Activated CD4-positive, alpha-beta T cell treated with anti-CD3 and anti-CD28 coated beads, Interleukin-2, amount 10 ng/mL, durations not matched to agents 24 days and 14 days (primary cell): Measurements from ENCODE around the gene SLC35G3. TPM values are rescaled to one million over a fixed set of nuclear protein-coding genes. Genes with fewer than 3 reads are reported as not detected.
"Not testable (repeated sequence)": the region's sequence is repeated elsewhere in the genome, so short reads cannot be mapped to it uniquely, and the experiment has no call there.

Experiments
- DNase-seq: peaks from one replicate; pipeline ENCODE4 v3.0.0; 2022
- H3K27ac Mint-ChIP-seq: one replicate; pipeline ENCODE4 v1.8.0; 2022; ENCODE audit warnings: mild to moderate bottlenecking, mixed read lengths
- H3K27me3 Mint-ChIP-seq: one replicate; pipeline ENCODE4 v1.8.0; 2022; ENCODE audit warnings: mixed read lengths
- H3K36me3 Mint-ChIP-seq: one replicate; pipeline ENCODE4 v1.8.0; 2022; ENCODE audit warnings: low read depth, mild to moderate bottlenecking, mixed read lengths
- H3K4me1 Mint-ChIP-seq: one replicate; pipeline ENCODE4 v1.8.0; 2021; ENCODE audit warnings: mixed read lengths
- H3K4me3 Mint-ChIP-seq: one replicate; pipeline ENCODE4 v1.8.0; 2022; ENCODE audit warnings: mild to moderate bottlenecking, moderate library complexity, mixed read lengths
- H3K9me3 Mint-ChIP-seq: one replicate; pipeline ENCODE4 v1.8.0; 2021; ENCODE audit warnings: mixed read lengths
- intact Hi-C: fragments of 100-400 bp; cut with micrococcal nuclease; formaldehyde crosslinking; loops from one replicate; pipeline ENCODE4 v1.15.1; 2023
- total RNA-seq: library from RNA; stranded (reverse); gene quantifications from 2 replicates; pipeline ENCODE4 v1.2.3, GENCODE V29; 2022

SLC35G3 gene
- 0.09 TPM in 1 of 2 replicates, not detected in the other for total RNA-seq

GRCh38 chr17:35194001-35194400 is at the start of gene SLC35G3:
SLC35G3 (minus strand) TSS chr17:35194393; CDS start chr17:35194307, 86 bp downstream.
- H3K27ac Mint-ChIP-seq, H3K36me3 Mint-ChIP-seq, intact Hi-C loops: not testable (repeated sequence)

GRCh38 chr17:35243561-35244340 is 49.6 kb upstream of the SLC35G3 start:
- H3K27me3 Mint-ChIP-seq: no peaks in the 10 kb centered on the region
- H3K27ac Mint-ChIP-seq: peak overlapping the region; percentile 94
- H3K4me3 Mint-ChIP-seq: peak overlapping the region; percentile 93
- peak; percentile 84 for DNase-seq
- H3K4me1 Mint-ChIP-seq: peaks cover 69% of the 10 kb centered on the region
- intact Hi-C loops: loop anchor here (1.0 to 10.0 kb wide), 10 partner anchors 69 to 561 kb away; partner anchors contain the start of genes AP2B1, CCT6B, LIG3 and NLE1
- H3K9me3 Mint-ChIP-seq: no peaks in the 10 kb centered on the region
- peaks cover 34% of the 10 kb centered on the region for H3K36me3 Mint-ChIP-seq

More at GRCh38 chr17:35194001-35194400, at the start of gene SLC35G3:
- peak; percentile 43 for DNase-seq
- not testable (repeated sequence) for H3K4me3 Mint-ChIP-seq, H3K9me3 Mint-ChIP-seq, H3K27me3 Mint-ChIP-seq
- peaks cover 15% of the 10 kb centered on the region for H3K4me1 Mint-ChIP-seq

- peaks cover 28% of the 10 kb centered on the region for H3K36me3 Mint-ChIP-seq
Observed at GRCh38 chr17:35242805-35243560, 48.8 kb upstream of the SLC35G3 start, which contains the start of gene SLFN5. SLFN5 (plus strand) TSS chr17:35243072; CDS start chr17:35258691, 15,619 bp downstream.

GRCh38 chr17:35242158-35242804 is 48.1 kb upstream of the SLC35G3 start:
- H3K4me3 Mint-ChIP-seq: peak overlapping the region; percentile 93
- intact Hi-C loops: loop anchor here (1.0 to 10.0 kb wide), 9 partner anchors 28 to 563 kb away; partner anchors contain the start of genes CCT6B, LIG3, SLFN11 and SLFN12L
- H3K27me3 Mint-ChIP-seq: no peaks in the 10 kb centered on the region
- DNase-seq: peak; percentile 96
- peaks cover 71% of the 10 kb centered on the region for H3K4me1 Mint-ChIP-seq
- H3K27ac Mint-ChIP-seq: peak overlapping the region; percentile 95
- H3K9me3 Mint-ChIP-seq: peaks cover 6% of the 10 kb centered on the region
- H3K36me3 Mint-ChIP-seq: peaks cover 25% of the 10 kb centered on the region

More at GRCh38 chr17:35242805-35243560, 48.8 kb upstream of the SLC35G3 start, which contains the start of gene SLFN5:
- intact Hi-C loops: loop anchor here (1.0 to 10.0 kb wide), 10 partner anchors 29 to 562 kb away; partner anchors contain the start of genes CCT6B, LIG3, NLE1 and SLFN11
- H3K9me3 Mint-ChIP-seq: no peaks in the 10 kb centered on the region
- H3K4me1 Mint-ChIP-seq: peaks cover 71% of the 10 kb centered on the region
- peak within 1 kb of the TSS; percentile 93 for H3K4me3 Mint-ChIP-seq
- peak; percentile 98 for DNase-seq
- H3K27ac Mint-ChIP-seq: peak within 1 kb of the TSS; percentile 95
- no peaks in the 10 kb centered on the region for H3K27me3 Mint-ChIP-seq

- Mint-ChIP-seq H3K36me3 (peaks cover 26% of the 10 kb centered on the region), H3K27me3 (no peaks in the 10 kb centered on the region), H3K9me3 (peaks cover 11% of the 10 kb centered on the region), H3K4me3 (peak overlapping the region; percentile 93), H3K4me1 (peaks cover 72% of the 10 kb centered on the region), H3K27ac (peak overlapping the region; percentile 95)
- peak; percentile 79 for DNase-seq
- intact Hi-C loops: loop anchor here (5.0 to 10.0 kb wide), 4 partner anchors 69 to 563 kb away; partner anchors contain the start of genes LIG3 and TAF15
Observed at GRCh38 chr17:35241520-35241919, 47.3 kb upstream of the SLC35G3 start.

- Mint-ChIP-seq H3K36me3 (peaks cover 26% of the 10 kb centered on the region), H3K4me3 (peak overlapping the region; percentile 93), H3K27me3 (no peaks in the 10 kb centered on the region), H3K27ac (peak overlapping the region; percentile 54), H3K9me3 (peaks cover 11% of the 10 kb centered on the region), H3K4me1 (peaks cover 73% of the 10 kb centered on the region)
- no peak for DNase-seq
- intact Hi-C loops: loop anchor here (5.0 to 10.0 kb wide), 4 partner anchors 69 to 564 kb away; partner anchors contain the start of genes LIG3 and TAF15
Observed at GRCh38 chr17:35240861-35241260, 46.7 kb upstream of the SLC35G3 start.

GRCh38 chr17:35239823-35240222 is 45.6 kb upstream of the SLC35G3 start:
- no peak for DNase-seq
- peaks cover 24% of the 10 kb centered on the region for H3K36me3 Mint-ChIP-seq
- H3K9me3 Mint-ChIP-seq: peaks cover 11% of the 10 kb centered on the region
- intact Hi-C loops: loop anchor here (5.0 to 10.0 kb wide), 4 partner anchors 68 to 565 kb away; partner anchors contain the start of genes LIG3 and TAF15
- H3K4me1 Mint-ChIP-seq: peaks cover 74% of the 10 kb centered on the region
- H3K27ac Mint-ChIP-seq: peak overlapping the region; percentile 66
- H3K27me3 Mint-ChIP-seq: no peaks in the 10 kb centered on the region
- H3K4me3 Mint-ChIP-seq: peak overlapping the region; percentile 93

- H3K27me3 Mint-ChIP-seq: no peaks in the 10 kb centered on the region
- DNase-seq: peak; percentile 72
- peak overlapping the region; percentile 93 for H3K4me3 Mint-ChIP-seq
- peaks cover 21% of the 10 kb centered on the region for H3K36me3 Mint-ChIP-seq
- peaks cover 11% of the 10 kb centered on the region for H3K9me3 Mint-ChIP-seq
- peaks cover 64% of the 10 kb centered on the region for H3K4me1 Mint-ChIP-seq
- peak overlapping the region; percentile 84 for H3K27ac Mint-ChIP-seq
- intact Hi-C loops: loop anchor here (1.0 kb wide), 1 partner anchor 25 kb away; no protein-coding TSS in a partner anchor
Observed at GRCh38 chr17:35238821-35239220, 44.6 kb upstream of the SLC35G3 start.

- no peak for DNase-seq
- Mint-ChIP-seq H3K36me3 (peaks cover 22% of the 10 kb centered on the region), H3K9me3 (peaks cover 11% of the 10 kb centered on the region), H3K4me3 (no peak overlapping the region), H3K27me3 (no peaks in the 10 kb centered on the region), H3K27ac (no peak overlapping the region), H3K4me1 (peaks cover 62% of the 10 kb centered on the region)
- intact Hi-C loops: no loop called here
Observed at GRCh38 chr17:35236821-35237220, 42.6 kb upstream of the SLC35G3 start.

GRCh38 chr17:35235917-35236316 is 41.7 kb upstream of the SLC35G3 start:
- intact Hi-C loops: no loop called here
- H3K27ac Mint-ChIP-seq: no peak overlapping the region
- H3K27me3 Mint-ChIP-seq: no peaks in the 10 kb centered on the region

GRCh38 chr17:35235289-35235688 is 41.1 kb upstream of the SLC35G3 start:
- H3K4me3 Mint-ChIP-seq: no peak overlapping the region
- H3K27me3 Mint-ChIP-seq: no peaks in the 10 kb centered on the region
- intact Hi-C loops: no loop called here
- no peak overlapping the region for H3K27ac Mint-ChIP-seq
- DNase-seq: no peak
- peaks cover 26% of the 10 kb centered on the region for H3K36me3 Mint-ChIP-seq
- peaks cover 19% of the 10 kb centered on the region for H3K9me3 Mint-ChIP-seq
- H3K4me1 Mint-ChIP-seq: peaks cover 55% of the 10 kb centered on the region

More at GRCh38 chr17:35235917-35236316, 41.7 kb upstream of the SLC35G3 start:
- no peak for DNase-seq
- Mint-ChIP-seq H3K36me3 (peaks cover 20% of the 10 kb centered on the region), H3K4me3 (no peak overlapping the region), H3K9me3 (peaks cover 12% of the 10 kb centered on the region), H3K4me1 (peaks cover 56% of the 10 kb centered on the region)

GRCh38 chr17:35234315-35234714 is 40.1 kb upstream of the SLC35G3 start:
- H3K27me3 Mint-ChIP-seq, H3K27ac Mint-ChIP-seq, H3K4me3 Mint-ChIP-seq, intact Hi-C loops, DNase-seq: not testable (repeated sequence)
- peaks cover 31% of the 10 kb centered on the region for H3K36me3 Mint-ChIP-seq
- peaks cover 22% of the 10 kb centered on the region for H3K9me3 Mint-ChIP-seq
- H3K4me1 Mint-ChIP-seq: peaks cover 47% of the 10 kb centered on the region

- Mint-ChIP-seq H3K27me3 (no peaks in the 10 kb centered on the region), H3K4me1 (peaks cover 5% of the 10 kb centered on the region), H3K4me3 (no peak overlapping the region), H3K27ac (no peak overlapping the region), H3K36me3 (peaks cover 23% of the 10 kb centered on the region), H3K9me3 (peaks cover 10% of the 10 kb centered on the region)
- intact Hi-C loops: no loop called here
- DNase-seq: no peak
Observed at GRCh38 chr17:35229638-35230037, 35.4 kb upstream of the SLC35G3 start.
